ENCODE results near the gene HEXD. TPM values are rescaled to one million over a fixed set of nuclear protein-coding genes. Genes with fewer than 3 reads are reported as not detected.

The HEXD gene
- total RNA-seq, 2 donors from 2014 or later, result 31.5 to 37.6 TPM

- Histone ChIP-seq H3K4me1 (ENCODE audit: control insufficient read depth, insufficient read depth, low read length) (no peaks in the 10 kb centered on the region), H3K9me3 (ENCODE audit: control insufficient read depth, low read length) (no peaks in the 10 kb centered on the region), H3K27me3 (ENCODE audit: control insufficient read depth, insufficient read depth, low read length, poor library complexity, severe bottlenecking) (no peaks in the 10 kb centered on the region), H3K36me3 (ENCODE audit: control insufficient read depth, insufficient read depth, low read length) (peaks cover 7% of the 10 kb centered on the region), H3K4me3 (ENCODE audit: low read length) (no peak overlapping the region), H3K9ac (ENCODE audit: extremely low read depth, low read length, poor library complexity, severe bottlenecking) (no peak overlapping the region), H3K27ac (ENCODE audit: low read depth, low read length) (no peak overlapping the region)
- no peaks in the 10 kb centered on the region for H3K27me3 Mint-ChIP-seq (ENCODE audit: insufficient read depth)
- no peak for TF ChIP-seq CTCF (conservative IDR thresholded peaks at IDR 0.05)
- H3K27ac Mint-ChIP-seq, result no peak overlapping the region
- peaks cover 16% of the 10 kb centered on the region for H3K36me3 Mint-ChIP-seq (ENCODE audit: low read depth)
- H3K4me1 Mint-ChIP-seq, result no peaks in the 10 kb centered on the region
- H3K9me3 Mint-ChIP-seq, result no peaks in the 10 kb centered on the region
- WGBS, 2 experiments (ENCODE audit: insufficient coverage in 1 of 2, insufficient read length in 1 of 2), result 94 to 95% methylated on average over 4 to 7 of the region's 7 CpGs
- no peak for DNase-seq
- no peak overlapping the region for H3K4me3 Mint-ChIP-seq
These were observed 17.9 kb upstream of the HEXD start for GRCh38 chr17:82400206-82400605.

- Mint-ChIP-seq H3K27ac (no peak overlapping the region), H3K9me3 (no peaks in the 10 kb centered on the region), H3K4me3 (no peak overlapping the region), H3K4me1 (no peaks in the 10 kb centered on the region), H3K27me3 (ENCODE audit: insufficient read depth) (no peaks in the 10 kb centered on the region), H3K36me3 (ENCODE audit: low read depth) (peaks cover 17% of the 10 kb centered on the region)
- no peak overlapping the region for H3K9ac ChIP-seq (ENCODE audit: extremely low read depth, low read length, poor library complexity, severe bottlenecking)
- H3K9me3 ChIP-seq (ENCODE audit: control insufficient read depth, low read length), result no peaks in the 10 kb centered on the region
- H3K36me3 ChIP-seq (ENCODE audit: control insufficient read depth, insufficient read depth, low read length), result peaks cover 7% of the 10 kb centered on the region
- DNase-seq, result no peak
- H3K27ac ChIP-seq (ENCODE audit: low read depth, low read length), result no peak overlapping the region
- no peak for TF ChIP-seq CTCF (conservative IDR thresholded peaks at IDR 0.05)
- no peaks in the 10 kb centered on the region for H3K4me1 ChIP-seq (ENCODE audit: control insufficient read depth, insufficient read depth, low read length)
- no peaks in the 10 kb centered on the region for H3K27me3 ChIP-seq (ENCODE audit: control insufficient read depth, insufficient read depth, low read length, poor library complexity, severe bottlenecking)
- WGBS, 2 experiments (ENCODE audit: insufficient coverage in 1 of 2, insufficient read length in 1 of 2), result 93 to 99% methylated on average over 15 to 16 of the region's 19 CpGs
- H3K4me3 ChIP-seq (ENCODE audit: low read length), result no peak overlapping the region
These were observed 17.3 kb upstream of the HEXD start for GRCh38 chr17:82400830-82401229.

DNA sequence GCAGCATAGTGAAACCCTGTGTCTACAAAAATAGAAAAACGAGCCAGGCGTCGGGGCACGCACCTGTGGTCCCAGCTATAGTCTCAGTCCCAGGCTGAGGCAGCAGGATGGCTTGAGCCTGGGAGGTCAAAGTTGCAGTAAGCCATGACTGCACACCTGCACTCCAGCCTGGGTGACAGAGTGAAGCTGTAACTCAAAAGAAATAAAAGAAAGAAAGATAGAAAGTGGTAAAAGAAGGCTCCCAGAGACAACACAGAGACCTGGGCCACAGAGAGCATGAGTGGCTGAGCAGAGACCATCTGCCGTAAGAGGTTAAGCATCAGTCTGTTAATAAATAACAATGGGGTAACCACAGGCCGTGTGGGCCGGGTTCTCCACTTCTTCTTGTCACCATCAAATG, 15.3 kb upstream of the HEXD start:
- no peak for DNase-seq
- 92 to 97% methylated on average over 4 to 7 of the region's 7 CpGs for WGBS, 2 experiments (ENCODE audit: insufficient coverage in 1 of 2, insufficient read length in 1 of 2)
- no peak overlapping the region for H3K9ac ChIP-seq (ENCODE audit: extremely low read depth, low read length, poor library complexity, severe bottlenecking)
- H3K27ac Mint-ChIP-seq, result no peak overlapping the region
- H3K4me1 Mint-ChIP-seq, result no peaks in the 10 kb centered on the region
- H3K9me3 ChIP-seq (ENCODE audit: control insufficient read depth, low read length), result no peaks in the 10 kb centered on the region
- no peaks in the 10 kb centered on the region for H3K9me3 Mint-ChIP-seq
- H3K27me3 Mint-ChIP-seq (ENCODE audit: insufficient read depth), result no peaks in the 10 kb centered on the region
- TF ChIP-seq CTCF (conservative IDR thresholded peaks at IDR 0.05), result no peak
- no peaks in the 10 kb centered on the region for H3K27me3 ChIP-seq (ENCODE audit: control insufficient read depth, insufficient read depth, low read length, poor library complexity, severe bottlenecking)
- H3K4me3 Mint-ChIP-seq, result no peak overlapping the region
- peaks cover 22% of the 10 kb centered on the region for H3K36me3 Mint-ChIP-seq (ENCODE audit: low read depth)
- H3K4me1 ChIP-seq (ENCODE audit: control insufficient read depth, insufficient read depth, low read length), result no peaks in the 10 kb centered on the region
- H3K4me3 ChIP-seq (ENCODE audit: low read length), result no peak overlapping the region
- H3K36me3 ChIP-seq (ENCODE audit: control insufficient read depth, insufficient read depth, low read length), result peaks cover 7% of the 10 kb centered on the region
- H3K27ac ChIP-seq (ENCODE audit: low read depth, low read length), result no peak overlapping the region
